Neuronal stem cell (in vitro differentiated cells): Measurements from ENCODE around the gene EFCAB13.
"Not testable (repeated sequence)": the region's sequence is repeated elsewhere in the genome, so short reads cannot be mapped to it uniquely, and the experiment has no call there.

ENCODE experiments used
- DNase-seq: peaks from one replicate; pipeline ENCODE4 v3.0.0-alpha.2; 2013; ENCODE audit warnings: low spot score
- H2AFZ ChIP-seq: one replicate; pipeline ENCODE4 v1.6.1; 2013; ENCODE audit warnings: mild to moderate bottlenecking, low read length, inconsistent platforms
- H2AK5ac ChIP-seq: 2 replicates; pipeline ENCODE4 v1.6.1; 2013; ENCODE audit warnings: low read depth, mild to moderate bottlenecking, inconsistent platforms, low read length, moderate library complexity, mixed read lengths
- H2BK120ac ChIP-seq: 2 replicates; pipeline ENCODE4 v1.6.1; 2013; ENCODE audit warnings: low read depth, mild to moderate bottlenecking, inconsistent platforms, low read length, moderate library complexity, mixed read lengths
- H2BK12ac ChIP-seq: one replicate; pipeline ENCODE4 v1.6.1; 2013; ENCODE audit warnings: low read length, inconsistent platforms
- H2BK15ac ChIP-seq: 2 replicates; pipeline ENCODE4 v1.6.1; 2013; ENCODE audit warnings: mild to moderate bottlenecking, low read length, inconsistent platforms, mixed read lengths
- H2BK5ac ChIP-seq: one replicate; pipeline ENCODE4 v1.6.1; 2013; ENCODE audit warnings: inconsistent platforms, mild to moderate bottlenecking, low read length, moderate library complexity
- H3K14ac ChIP-seq: one replicate; pipeline ENCODE4 v1.6.1; 2013; ENCODE audit warnings: low read length, inconsistent platforms
- H3K18ac ChIP-seq: 2 replicates; pipeline ENCODE4 v1.6.1; 2013; ENCODE audit warnings: low read length, inconsistent platforms
- H3K23ac ChIP-seq: 2 replicates; pipeline ENCODE4 v1.6.1; 2013; ENCODE audit warnings: low read depth, mild to moderate bottlenecking, mixed read lengths, low read length, inconsistent platforms; ENCODE audit not compliant: poor library complexity
- H3K27ac ChIP-seq: replicated peaks from 3 replicates; pipeline ENCODE4 v1.5.1; 2013; ENCODE audit warnings: low read length, inconsistent platforms
- H3K27me3 ChIP-seq, 3 experiments: 2 replicates each; pipeline ENCODE4 v1.6.1; 2013; ENCODE audit warnings: low read length in 3 of 3, mild to moderate bottlenecking in 2 of 3, inconsistent platforms in 1 of 3, low read depth in 1 of 3, mixed read lengths in 1 of 3, moderate library complexity in 1 of 3; ENCODE audit not compliant: control insufficient read depth in 3 of 3, insufficient read depth in 3 of 3
- H3K36me3 ChIP-seq, 2 donors: replicated peaks in 1 of 2; 2 replicates each; pipeline ENCODE4 v1.6.1; 2013; ENCODE audit warnings: low read length in 2 of 2; ENCODE audit not compliant: control insufficient read depth in 2 of 2, insufficient read depth in 2 of 2
- H3K4ac ChIP-seq: 2 replicates; pipeline ENCODE4 v1.6.1; 2013; ENCODE audit warnings: inconsistent platforms, mild to moderate bottlenecking, low read length, moderate library complexity
- H3K4me1 ChIP-seq, 2 donors: 1 replicate in 1 of 2; 2 replicates in 1 of 2; pipeline ENCODE4 v1.6.1; 2013; ENCODE audit warnings: low read length in 2 of 2, low read depth in 1 of 2; ENCODE audit not compliant: control insufficient read depth in 2 of 2, insufficient read depth in 1 of 2
- H3K4me2 ChIP-seq: one replicate; pipeline ENCODE4 v1.6.1; 2013; ENCODE audit warnings: mild to moderate bottlenecking, low read length, inconsistent platforms; ENCODE audit not compliant: insufficient read depth, poor library complexity, severe bottlenecking
- H3K4me3 ChIP-seq, 2 donors: 2 replicates each; pipeline ENCODE4 v1.5.1; 2013; ENCODE audit warnings: low read length in 2 of 2, mild to moderate bottlenecking in 2 of 2, inconsistent platforms in 1 of 2, moderate library complexity in 1 of 2
- H3K79me1 ChIP-seq: one replicate; pipeline ENCODE4 v1.6.1; 2013; ENCODE audit warnings: low read depth, mild to moderate bottlenecking, inconsistent platforms, low read length, moderate library complexity
- H3K9ac ChIP-seq: one replicate; pipeline ENCODE4 v1.6.1; 2013; ENCODE audit warnings: mild to moderate bottlenecking, low read depth, low read length, inconsistent platforms; ENCODE audit not compliant: poor library complexity
- H3K9me3 ChIP-seq, 2 donors: replicated peaks in 1 of 2; 2 replicates each; pipeline versions ENCODE3 to v1.6.1; 2013; ENCODE audit warnings: low read length in 2 of 2, mild to moderate bottlenecking in 2 of 2, inconsistent platforms in 1 of 2, low read depth in 1 of 2, mixed read lengths in 1 of 2, moderate library complexity in 1 of 2; ENCODE audit not compliant: control insufficient read depth in 2 of 2, insufficient read depth in 1 of 2
- H4K8ac ChIP-seq: one replicate; pipeline ENCODE4 v1.6.1; 2013; ENCODE audit warnings: low read depth, mild to moderate bottlenecking, inconsistent platforms, low read length, moderate library complexity
- H4K91ac ChIP-seq: one replicate; pipeline ENCODE4 v1.6.1; 2013; ENCODE audit warnings: low read length, low read depth, mild to moderate bottlenecking, inconsistent platforms; ENCODE audit not compliant: poor library complexity
- WGBS, 2 donors: extraction: QIAGEN DNeasy Blood & Tissue Kit; methylation state at CpG; one replicate each; pipeline ENCODE4 v1.1.7; 2013; ENCODE audit warnings: missing lambda C conversion rate in 2 of 2, mixed read lengths in 1 of 2; ENCODE audit not compliant: insufficient read length in 2 of 2, insufficient replicate concordance in 1 of 2; ENCODE audit errors: extremely low coverage in 2 of 2; 5-methylcytosine and 5-hydroxymethylcytosine counted together

The EFCAB13 gene

DNA sequence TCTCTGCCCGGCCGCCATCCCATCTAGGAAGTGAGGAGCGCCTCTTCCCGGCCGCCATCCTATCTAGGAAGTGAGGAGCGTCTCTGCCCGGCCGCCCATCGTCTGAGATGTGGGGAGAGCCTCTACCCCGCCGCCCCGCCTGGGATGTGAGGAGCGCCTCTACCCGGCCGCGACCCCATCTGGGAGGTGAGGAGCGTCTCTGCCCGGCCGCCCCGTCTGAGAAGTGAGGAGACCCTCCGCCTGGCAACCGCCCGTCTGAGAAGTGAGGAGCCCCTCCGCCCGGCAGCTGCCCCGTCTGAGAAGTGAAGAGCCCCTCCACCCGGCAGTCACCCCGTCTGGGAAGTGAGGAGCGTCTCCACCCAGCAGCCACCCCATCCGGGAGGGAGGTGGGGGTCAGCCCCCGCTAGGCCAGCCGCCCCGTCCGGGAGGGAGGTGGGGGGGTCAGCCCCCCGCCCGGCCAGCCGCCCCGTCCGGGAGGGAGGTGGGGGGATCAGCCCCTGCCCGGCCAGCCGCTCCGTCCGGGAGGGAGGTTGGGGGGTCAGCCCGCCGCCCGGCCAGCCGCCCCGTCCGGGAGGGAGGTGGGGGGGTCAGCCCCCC lies 73.9 kb downstream of the EFCAB13 start:
- H4K8ac ChIP-seq, H3K14ac ChIP-seq, H4K91ac ChIP-seq, H3K23ac ChIP-seq, DNase-seq, H2BK15ac ChIP-seq, H3K27me3 ChIP-seq, H2AK5ac ChIP-seq, H3K36me3 ChIP-seq, H2BK120ac ChIP-seq, H2AFZ ChIP-seq, H3K4me2 ChIP-seq, H3K18ac ChIP-seq, H2BK12ac ChIP-seq, H3K79me1 ChIP-seq, H3K4me3 ChIP-seq, H3K4me1 ChIP-seq, H3K9ac ChIP-seq, H3K27ac ChIP-seq, H2BK5ac ChIP-seq, H3K4ac ChIP-seq, H3K9me3 ChIP-seq: not testable (repeated sequence)
- WGBS, 2 donors = no CpG with 5 or more reads among the region's 49 CpGs

DNA sequence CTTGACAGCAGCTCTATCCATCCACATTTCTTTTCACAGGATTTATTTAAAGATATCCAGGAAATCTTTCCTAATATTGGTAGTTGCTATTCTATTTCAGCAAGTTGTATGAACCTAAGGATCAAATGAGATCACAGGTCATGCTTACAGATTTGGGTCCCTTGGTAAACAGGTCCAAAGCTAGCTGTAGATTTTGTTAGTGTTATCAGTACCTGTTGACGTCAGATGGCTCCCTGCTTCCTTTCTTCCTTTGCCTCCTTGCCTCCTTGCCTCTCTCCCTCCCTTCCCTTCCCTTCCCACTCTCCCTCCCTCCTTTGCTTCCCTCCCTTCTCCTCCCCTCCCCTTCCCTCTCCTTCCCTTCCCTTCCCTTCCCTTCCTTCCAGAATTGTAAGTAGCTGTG lies 76.6 kb downstream of the EFCAB13 start:
- H2AK5ac ChIP-seq = no peak overlapping the region
- no peak overlapping the region for H3K18ac ChIP-seq
- no peak overlapping the region for H3K27ac ChIP-seq
- no peaks in the 10 kb centered on the region for H3K79me1 ChIP-seq
- no peak overlapping the region for H3K23ac ChIP-seq
- H3K4ac ChIP-seq = no peak overlapping the region
- peaks cover 0 to 2% of the 10 kb centered on the region in 2 donors for H3K4me1 ChIP-seq
- H3K9ac ChIP-seq = no peak overlapping the region
- WGBS, 2 donors = no CpG with 5 or more reads among the region's 1 CpG
- H2BK15ac ChIP-seq = no peak overlapping the region
- H2BK5ac ChIP-seq = no peak overlapping the region
- no peak overlapping the region for H2BK12ac ChIP-seq
- H3K9me3 ChIP-seq = no peaks in the 10 kb centered on the region
- H3K14ac ChIP-seq = no peak overlapping the region
- no peak overlapping the region for H3K4me2 ChIP-seq
- H2BK120ac ChIP-seq = no peak overlapping the region
- H3K27me3 ChIP-seq = peaks cover 0 to 1% (median 0%) of the 10 kb centered on the region in 3 experiments
- H4K91ac ChIP-seq = no peak overlapping the region
- H2AFZ ChIP-seq = no peak overlapping the region
- no peaks in the 10 kb centered on the region for H3K36me3 ChIP-seq
- no peak overlapping the region for H4K8ac ChIP-seq
- H3K4me3 ChIP-seq = no peak overlapping the region
- DNase-seq = no peak

DNA sequence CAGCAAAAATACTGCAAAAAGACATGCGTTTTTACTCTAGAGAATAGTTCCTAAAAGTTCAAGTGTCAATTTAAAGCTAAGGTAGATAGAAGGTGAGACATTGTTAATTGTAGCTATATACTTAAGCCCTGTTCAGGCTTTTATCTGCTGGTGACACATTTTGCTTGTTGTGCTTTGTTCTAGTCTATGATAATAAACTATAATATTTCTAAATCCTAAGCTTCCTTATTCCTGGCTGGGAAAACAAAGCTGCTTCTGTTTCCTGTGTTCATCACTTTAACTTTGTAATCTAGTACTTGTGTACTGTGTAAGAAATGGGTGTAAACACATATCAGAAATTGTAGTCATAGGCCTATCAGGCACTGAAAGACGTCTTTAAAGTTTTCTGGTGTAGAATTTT lies 77.3 kb downstream of the EFCAB13 start:
- Histone ChIP-seq H2BK12ac (no peak overlapping the region), H3K14ac (no peak overlapping the region), H3K4me1 (peaks cover 0 to 2% of the 10 kb centered on the region in 2 donors), H3K27me3 (peaks cover 0 to 1% (median 0%) of the 10 kb centered on the region in 3 experiments), H3K36me3 (no peaks in the 10 kb centered on the region), H3K79me1 (no peaks in the 10 kb centered on the region), H3K4me3 (no peak overlapping the region), H2BK5ac (no peak overlapping the region), H2BK15ac (no peak overlapping the region), H3K23ac (no peak overlapping the region), H2AFZ (no peak overlapping the region), H3K18ac (no peak overlapping the region), H4K8ac (no peak overlapping the region), H3K9ac (no peak overlapping the region), H2AK5ac (no peak overlapping the region), H2BK120ac (no peak overlapping the region), H3K4ac (no peak overlapping the region), H4K91ac (no peak overlapping the region), H3K4me2 (no peak overlapping the region), H3K27ac (no peak overlapping the region), H3K9me3 (no peaks in the 10 kb centered on the region)
- WGBS, 2 donors = no CpG with 5 or more reads among the region's 2 CpGs
- DNase-seq = no peak

DNA sequence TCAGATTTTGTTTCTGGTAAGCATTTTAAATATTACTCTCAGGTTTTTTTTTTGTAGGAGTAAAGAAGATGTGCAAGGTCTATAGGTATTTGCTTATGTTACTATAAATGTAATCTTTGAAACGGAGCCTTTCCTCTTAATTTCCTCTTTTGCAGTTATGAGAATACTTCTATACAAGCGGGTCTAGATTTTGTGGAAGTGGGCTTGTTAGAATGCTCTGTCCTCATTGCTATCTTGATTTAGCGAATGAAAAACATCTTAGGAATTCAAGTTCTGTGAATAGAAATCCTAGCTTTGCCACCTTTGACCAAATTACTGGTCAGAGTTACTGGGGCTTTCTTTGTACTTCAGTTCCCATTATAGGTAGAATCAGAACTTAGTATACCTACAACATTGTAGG lies 80.3 kb downstream of the EFCAB13 start:
- H3K18ac ChIP-seq = no peak overlapping the region
- no peak overlapping the region for H3K4me3 ChIP-seq
- H3K4ac ChIP-seq = no peak overlapping the region
- no peak overlapping the region for H3K4me2 ChIP-seq
- no peak overlapping the region for H3K27ac ChIP-seq
- H3K79me1 ChIP-seq = no peaks in the 10 kb centered on the region
- H3K14ac ChIP-seq = no peak overlapping the region
- H3K36me3 ChIP-seq = no peaks in the 10 kb centered on the region
- WGBS, 2 donors = no CpG with 5 or more reads among the region's 3 CpGs
- H2BK15ac ChIP-seq = no peak overlapping the region
- no peak for DNase-seq
- H4K8ac ChIP-seq = no peak overlapping the region
- H3K9me3 ChIP-seq = no peaks in the 10 kb centered on the region
- H2BK12ac ChIP-seq = no peak overlapping the region
- no peak overlapping the region for H2BK5ac ChIP-seq
- H4K91ac ChIP-seq = no peak overlapping the region
- no peak overlapping the region for H2BK120ac ChIP-seq
- H3K27me3 ChIP-seq = peaks cover 0 to under 1% (median 0%) of the 10 kb centered on the region in 3 experiments
- H3K23ac ChIP-seq = no peak overlapping the region
- no peak overlapping the region for H2AFZ ChIP-seq
- no peak overlapping the region for H2AK5ac ChIP-seq
- H3K4me1 ChIP-seq = peaks cover 0 to 2% of the 10 kb centered on the region in 2 donors
- no peak overlapping the region for H3K9ac ChIP-seq
